Keratinocyte (primary cell): ENCODE results near the gene VPS13C.

Experiments
- EZH2 ChIP-seq: IDR thresholded peaks from one replicate; pipeline ENCODE4 v1.6.1; 2012; ENCODE audit warnings: inconsistent platforms, mild to moderate bottlenecking, low read length, moderate library complexity
- TF ChIP-seq, protein P1 (sequence below), 3 experiments: IDR thresholded peaks in 1 of 3; conservative IDR thresholded peaks in 1 of 3; optimal IDR thresholded peaks in 1 of 3; 2 replicates in 2 of 3; 3 replicates in 1 of 3; pipeline versions ENCODE3 to v1.5.1; 2011; ENCODE audit warnings: low read length in 3 of 3, mild to moderate bottlenecking in 3 of 3, moderate library complexity in 2 of 3, control low read depth in 1 of 3, inconsistent platforms in 1 of 3; ENCODE audit not compliant: insufficient read depth in 2 of 3; ENCODE audit errors: extremely low read depth in 1 of 3

DNA sequence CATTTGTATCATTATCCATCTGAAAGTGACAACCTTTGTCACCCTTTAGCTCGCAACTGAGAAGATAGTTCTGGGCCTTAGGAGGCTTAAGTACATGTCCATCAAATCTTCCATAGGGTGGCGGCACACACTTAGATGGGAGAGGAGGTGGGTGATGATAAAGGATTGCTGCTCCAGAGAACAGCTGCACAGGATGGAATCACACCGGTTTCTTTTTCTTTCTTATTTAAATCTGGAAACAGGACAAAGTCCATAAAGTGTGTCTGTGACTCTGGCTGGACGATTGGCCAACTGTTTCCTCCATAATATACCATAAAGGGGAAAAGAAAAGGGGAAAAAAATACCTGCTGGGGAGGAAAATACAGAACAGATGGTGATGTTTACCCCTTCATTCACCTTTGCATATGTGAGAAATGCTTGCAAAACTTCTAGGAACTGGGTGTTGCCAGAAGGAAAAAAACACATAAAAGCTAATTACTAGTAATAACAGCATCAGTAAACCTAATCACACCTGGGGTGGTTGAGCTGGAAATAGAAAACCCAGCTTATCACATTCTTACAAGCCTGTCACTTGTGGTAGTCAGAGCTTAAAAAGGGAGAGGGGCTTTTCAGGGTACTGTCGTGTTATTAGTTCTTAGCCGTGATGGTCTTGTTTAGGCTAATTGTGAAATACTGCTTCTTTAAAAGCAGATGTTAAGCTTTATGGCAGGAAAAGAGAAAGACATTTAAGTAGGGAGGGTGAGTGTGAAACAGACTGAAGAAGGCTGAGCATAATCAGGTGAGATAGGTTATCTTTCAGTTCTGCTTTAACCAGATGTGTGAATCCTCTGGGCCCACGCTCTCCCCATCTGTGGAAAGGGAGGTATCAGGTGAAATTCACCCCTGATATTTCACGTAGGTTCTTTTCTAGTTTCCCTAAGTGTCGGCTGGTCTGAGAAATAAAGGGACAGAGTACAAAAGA lies 23.2 kb upstream of the VPS13C start:
- TF ChIP-seq, protein P1, sequence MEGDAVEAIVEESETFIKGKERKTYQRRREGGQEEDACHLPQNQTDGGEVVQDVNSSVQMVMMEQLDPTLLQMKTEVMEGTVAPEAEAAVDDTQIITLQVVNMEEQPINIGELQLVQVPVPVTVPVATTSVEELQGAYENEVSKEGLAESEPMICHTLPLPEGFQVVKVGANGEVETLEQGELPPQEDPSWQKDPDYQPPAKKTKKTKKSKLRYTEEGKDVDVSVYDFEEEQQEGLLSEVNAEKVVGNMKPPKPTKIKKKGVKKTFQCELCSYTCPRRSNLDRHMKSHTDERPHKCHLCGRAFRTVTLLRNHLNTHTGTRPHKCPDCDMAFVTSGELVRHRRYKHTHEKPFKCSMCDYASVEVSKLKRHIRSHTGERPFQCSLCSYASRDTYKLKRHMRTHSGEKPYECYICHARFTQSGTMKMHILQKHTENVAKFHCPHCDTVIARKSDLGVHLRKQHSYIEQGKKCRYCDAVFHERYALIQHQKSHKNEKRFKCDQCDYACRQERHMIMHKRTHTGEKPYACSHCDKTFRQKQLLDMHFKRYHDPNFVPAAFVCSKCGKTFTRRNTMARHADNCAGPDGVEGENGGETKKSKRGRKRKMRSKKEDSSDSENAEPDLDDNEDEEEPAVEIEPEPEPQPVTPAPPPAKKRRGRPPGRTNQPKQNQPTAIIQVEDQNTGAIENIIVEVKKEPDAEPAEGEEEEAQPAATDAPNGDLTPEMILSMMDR (optimal IDR thresholded peaks at IDR 0.05 in 1 of 3, IDR thresholded peaks at IDR 0.05 in 1 of 3, conservative IDR thresholded peaks at IDR 0.05 in 1 of 3; ENCODE audit: extremely low read depth in 1 of 3, insufficient read depth in 2 of 3, low read length in 3 of 3): no peak
- no peak for TF ChIP-seq EZH2
